OCI-LY1 (cell line): ENCODE results near the gene ELMO1.

Experiments
- EZH2 ChIP-seq: fragments of 200-600 bp; sonication (generic), shearing (Covaris generic); IDR thresholded peaks from 2 replicates; pipeline ENCODE4 v1.8.0; 2017; ENCODE audit warnings: borderline replicate concordance, mixed run types, mild to moderate bottlenecking, antibody characterized with exemption, low read length, moderate library complexity, mixed read lengths
- TF ChIP-seq, protein P1 (sequence below): fragments of 200-600 bp; sonication (generic), shearing (Covaris generic); IDR thresholded peaks from 2 replicates; pipeline ENCODE4 v1.5.1; 2017; ENCODE audit warnings: mild to moderate bottlenecking, antibody characterized with exemption, low read length, moderate library complexity, mixed read lengths

DNA sequence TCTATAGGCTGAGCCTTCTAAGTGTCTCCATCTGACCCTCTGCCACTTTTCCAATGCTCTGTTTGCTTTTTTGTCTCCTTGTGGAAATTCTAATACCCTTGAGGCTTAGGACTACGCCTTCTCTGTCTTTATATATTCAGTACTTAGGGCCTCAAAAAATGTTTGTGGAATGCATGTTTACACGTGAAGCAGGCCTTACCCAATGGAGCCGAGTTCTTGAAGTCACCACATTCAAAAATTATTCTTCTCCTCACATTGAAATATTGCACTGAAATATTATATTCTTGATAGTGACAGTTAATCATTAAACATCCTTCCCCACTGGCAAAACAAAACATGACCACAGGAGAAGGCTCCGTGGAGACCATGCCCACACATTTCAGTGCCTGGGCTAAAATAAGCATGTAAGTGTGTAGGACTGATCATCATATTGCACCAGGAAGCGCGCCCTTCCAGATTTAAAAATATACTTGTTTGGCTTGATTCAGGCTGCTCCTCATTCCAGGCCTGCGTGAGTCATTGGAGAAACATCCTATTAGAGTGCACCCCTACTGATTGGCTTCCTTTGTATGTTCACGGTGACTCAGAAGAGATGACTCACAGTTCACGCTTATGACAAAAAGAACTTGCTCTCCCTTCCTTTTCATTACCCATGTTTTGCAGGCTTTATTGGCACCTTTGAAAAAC, 416.9 kb downstream of the ELMO1 start:
- TF ChIP-seq, protein P1, sequence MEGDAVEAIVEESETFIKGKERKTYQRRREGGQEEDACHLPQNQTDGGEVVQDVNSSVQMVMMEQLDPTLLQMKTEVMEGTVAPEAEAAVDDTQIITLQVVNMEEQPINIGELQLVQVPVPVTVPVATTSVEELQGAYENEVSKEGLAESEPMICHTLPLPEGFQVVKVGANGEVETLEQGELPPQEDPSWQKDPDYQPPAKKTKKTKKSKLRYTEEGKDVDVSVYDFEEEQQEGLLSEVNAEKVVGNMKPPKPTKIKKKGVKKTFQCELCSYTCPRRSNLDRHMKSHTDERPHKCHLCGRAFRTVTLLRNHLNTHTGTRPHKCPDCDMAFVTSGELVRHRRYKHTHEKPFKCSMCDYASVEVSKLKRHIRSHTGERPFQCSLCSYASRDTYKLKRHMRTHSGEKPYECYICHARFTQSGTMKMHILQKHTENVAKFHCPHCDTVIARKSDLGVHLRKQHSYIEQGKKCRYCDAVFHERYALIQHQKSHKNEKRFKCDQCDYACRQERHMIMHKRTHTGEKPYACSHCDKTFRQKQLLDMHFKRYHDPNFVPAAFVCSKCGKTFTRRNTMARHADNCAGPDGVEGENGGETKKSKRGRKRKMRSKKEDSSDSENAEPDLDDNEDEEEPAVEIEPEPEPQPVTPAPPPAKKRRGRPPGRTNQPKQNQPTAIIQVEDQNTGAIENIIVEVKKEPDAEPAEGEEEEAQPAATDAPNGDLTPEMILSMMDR, result no peak
- TF ChIP-seq EZH2, result no peak
